Spleen (tissue), 11 donors: Measurements from ENCODE around the gene OR14K1. TPM values are rescaled to one million over a fixed set of nuclear protein-coding genes. Genes with fewer than 3 reads are reported as not detected.
"Not testable (repeated sequence)": the region's sequence is repeated elsewhere in the genome, so short reads cannot be mapped to it uniquely, and the experiment has no call there.

Experiments
- DNase-seq: peaks from one replicate; pipeline ENCODE4 v3.0.0-alpha.2; 2020
- H3K27ac ChIP-seq, 8 donors: fragments of 200-600 bp; sonication (generic) in 7 of 8; 1 replicate in 4 of 8; 2 replicates in 4 of 8; pipeline versions ENCODE4 v1.5.0 to v1.8.0; 2016 to 2021; ENCODE audit warnings: inconsistent platforms in 4 of 8, mild to moderate bottlenecking in 4 of 8, moderate library complexity in 1 of 8
- H3K27me3 ChIP-seq, 7 donors: fragments of 200-600 bp; sonication (generic) in 6 of 7; replicated peaks in 1 of 7; 1 replicate in 4 of 7; 2 replicates in 3 of 7; pipeline versions ENCODE4 v1.5.0 to v1.8.0; 2016 to 2021; ENCODE audit warnings: inconsistent platforms in 3 of 7, mild to moderate bottlenecking in 1 of 7
- H3K36me3 ChIP-seq, 6 donors: fragments of 200-600 bp; sonication (generic) in 5 of 6; 1 replicate in 4 of 6; 2 replicates in 2 of 6; pipeline versions ENCODE4 v1.5.0 to v1.8.0; 2016 to 2021; ENCODE audit warnings: inconsistent platforms in 2 of 6
- H3K4me1 ChIP-seq, 6 donors: fragments of 200-600 bp; sonication (generic) in 5 of 6; 1 replicate in 3 of 6; 2 replicates in 3 of 6; pipeline versions ENCODE4 v1.5.0 to v1.8.0; 2016 to 2021; ENCODE audit warnings: inconsistent platforms in 3 of 6
- H3K4me3 ChIP-seq, 8 donors: fragments of 200-600 bp; sonication (generic) in 7 of 8; 1 replicate in 4 of 8; 2 replicates in 4 of 8; pipeline versions ENCODE4 v1.5.0 to v1.8.0; 2016 to 2021; ENCODE audit warnings: inconsistent platforms in 4 of 8, mild to moderate bottlenecking in 4 of 8, moderate library complexity in 2 of 8
- H3K9me3 ChIP-seq, 8 donors: fragments of 200-600 bp; sonication (generic) in 7 of 8; 1 replicate in 4 of 8; 2 replicates in 4 of 8; pipeline versions ENCODE4 v1.5.0 to v1.8.0; 2016 to 2021; ENCODE audit warnings: inconsistent platforms in 4 of 8
- CTCF ChIP-seq, 11 experiments: fragments of 200-600 bp in 7 of 11; fragments of 450-650 bp in 4 of 11; sonication (generic) in 4 of 11; IDR thresholded peaks in 8 of 11; conservative IDR thresholded peaks in 3 of 11; 1 replicate in 7 of 11; 2 replicates in 4 of 11; pipeline versions ENCODE4 v1.4.0 to v1.8.0; 2016 to 2021; ENCODE audit warnings: antibody characterized with exemption in 11 of 11, inconsistent platforms in 4 of 11, mild to moderate bottlenecking in 1 of 11
- POLR2A ChIP-seq, 3 donors: fragments of 450-650 bp; IDR thresholded peaks; one replicate each; pipeline ENCODE4 v1.5.1; 2017; ENCODE audit warnings: antibody characterized with exemption in 3 of 3, mild to moderate bottlenecking in 1 of 3
- POLR2AphosphoS5 ChIP-seq, 3 donors: sonication (generic); formaldehyde crosslinking; IDR thresholded peaks; one replicate each; pipeline ENCODE4 v1.5.1; 2017; ENCODE audit warnings: antibody characterized with exemption in 3 of 3
- WGBS, 5 donors: extraction: QIAGEN DNeasy Blood & Tissue Kit in 3 of 5; methylation state at CpG; one replicate each; pipeline versions ENCODE4 v1.1.5 to v1.1.7; 2013 to 2018; 5-methylcytosine and 5-hydroxymethylcytosine counted together
- intact Hi-C: fragments of 100-400 bp; cut with DNase I; formaldehyde crosslinking; loops from one replicate; pipeline ENCODE4 v1.15.0; 2023; ENCODE audit warnings: low total_unique reads
- polyA plus RNA-seq, 3 donors: library from polyadenylated mRNA; stranded (reverse); fragments of 200-250 nt; gene quantifications; one replicate each; pipeline ENCODE4 v1.2.1, GENCODE V29; 2013
- total RNA-seq, 7 donors: library from RNA; depleted of rRNA in 3 of 7; stranded (reverse); fragments of >200 nt in 3 of 7; fragmentation: NEBNext Ultra II Directional in 4 of 7; extraction: Animal tissue kit (Norgen Biotek cat#: 25700) in 4 of 7; gene quantifications; one replicate each; pipeline versions ENCODE4 v1.1.0 to v1.2.1, GENCODE V29; 2016 to 2021
- donor health status: healthy with polysubstance abuse.
- donor health status: DM: no; HTN: no; CAD: no; lungs with moderate emphysema.
- donor health status: DM: no; HTN: no; CAD: no.
- donor health status: Bipolar disorder and iron deficiency.
- donor health status: healthy.
- donor health status: DM: no; HTN: no; CAD: no.
- donor health status: DM: yes; HTN: yes; CAD: no.

OR14K1 gene
- total and polyA plus RNA-seq, 10 donors: 0.38 to 0.73 TPM; not detected in 8

GRCh38 chr1:247721222-247721621 lies 17.2 kb upstream of the OR14K1 start:
- no peaks in the 10 kb centered on the region for H3K4me1 ChIP-seq
- 83 to 97% (median 93%) methylated on average over 4 of the region's 4 CpGs for WGBS, 5 donors

GRCh38 chr1:247740721-247741120 lies 2.3 kb downstream of the OR14K1 start:
- no peaks in the 10 kb centered on the region for H3K4me1 ChIP-seq
- H3K27me3 ChIP-seq: peaks cover 0 to 4% (median 0%) of the 10 kb centered on the region in 7 donors
- no peaks in the 10 kb centered on the region for H3K9me3 ChIP-seq
- DNase-seq: no peak
- no peak overlapping the region for H3K4me3 ChIP-seq
- intact Hi-C loops: no loop called here
- TF ChIP-seq POLR2A (IDR thresholded peaks at IDR 0.05): no peak
- H3K36me3 ChIP-seq: no peaks in the 10 kb centered on the region
- WGBS, 5 donors: 90 to 95% (median 91%) methylated on average over 2 of the region's 2 CpGs
- no peak overlapping the region for H3K27ac ChIP-seq

More at GRCh38 chr1:247721222-247721621, 17.2 kb upstream of the OR14K1 start:
- no peak for DNase-seq
- Histone ChIP-seq H3K9me3 (peaks cover 0 to 31% (median 20%) of the 10 kb centered on the region in 8 donors), H3K27ac (no peak overlapping the region), H3K4me3 (no peak overlapping the region), H3K27me3 (no peaks in the 10 kb centered on the region), H3K36me3 (no peaks in the 10 kb centered on the region)
- TF ChIP-seq CTCF (IDR thresholded peaks at IDR 0.05 in 8 of 11, conservative IDR thresholded peaks at IDR 0.05 in 3 of 11): no peak
- TF ChIP-seq POLR2A (IDR thresholded peaks at IDR 0.05): no peak
- TF ChIP-seq POLR2AphosphoS5 (IDR thresholded peaks at IDR 0.05): no peak
- intact Hi-C loops: no loop called here

GRCh38 chr1:247741756-247742155 lies 3.3 kb downstream of the OR14K1 start:
- intact Hi-C loops: no loop called here
- Histone ChIP-seq H3K27ac (no peak overlapping the region), H3K4me3 (no peak overlapping the region), H3K27me3 (peaks cover 0 to 4% (median 0%) of the 10 kb centered on the region in 7 donors), H3K9me3 (no peaks in the 10 kb centered on the region), H3K4me1 (no peaks in the 10 kb centered on the region), H3K36me3 (no peaks in the 10 kb centered on the region)
- no peak for DNase-seq
- 80 to 89% (median 83%) methylated on average over 5 of the region's 5 CpGs for WGBS, 5 donors
- TF ChIP-seq POLR2AphosphoS5 (IDR thresholded peaks at IDR 0.05) (no peak), POLR2A (IDR thresholded peaks at IDR 0.05) (no peak), CTCF (IDR thresholded peaks at IDR 0.05 in 8 of 11, conservative IDR thresholded peaks at IDR 0.05 in 3 of 11) (no peak)

GRCh38 chr1:247742215-247742760 lies 3.9 kb downstream of the OR14K1 start:
- H3K27ac ChIP-seq, H3K4me1 ChIP-seq, DNase-seq, intact Hi-C loops, H3K9me3 ChIP-seq, H3K4me3 ChIP-seq, H3K27me3 ChIP-seq, H3K36me3 ChIP-seq: not testable (repeated sequence)
- 61 to 82% (median 77%) methylated on average over 3 of the region's 3 CpGs for WGBS, 5 donors

- Histone ChIP-seq H3K9me3 (peaks cover 0 to 32% (median 24%) of the 10 kb centered on the region in 8 donors), H3K4me3 (no peak overlapping the region), H3K36me3 (no peaks in the 10 kb centered on the region), H3K4me1 (no peaks in the 10 kb centered on the region), H3K27ac (no peak overlapping the region), H3K27me3 (peaks cover 0 to 4% (median 0%) of the 10 kb centered on the region in 7 donors)
- DNase-seq: no peak
- 66 to 90% (median 77%) methylated on average over 3 of the region's 3 CpGs for WGBS, 5 donors
- TF ChIP-seq POLR2A (IDR thresholded peaks at IDR 0.05): no peak
- no peak for TF ChIP-seq POLR2AphosphoS5 (IDR thresholded peaks at IDR 0.05)
- no peak for TF ChIP-seq CTCF (IDR thresholded peaks at IDR 0.05 in 8 of 11, conservative IDR thresholded peaks at IDR 0.05 in 3 of 11)
- intact Hi-C loops: no loop called here
These were observed 8.0 kb downstream of the OR14K1 start for GRCh38 chr1:247746391-247746935.
